Calu3 (cell line): ENCODE measurements around the gene CD300LB. TPM values are rescaled to one million over a fixed set of nuclear protein-coding genes. Genes with fewer than 3 reads are reported as not detected.
"Not testable (repeated sequence)": the region's sequence is repeated elsewhere in the genome, so short reads cannot be mapped to it uniquely, and the experiment has no call there.

Experiments used
- BruUV-seq: library from RNA; stranded (reverse); fragments of 400-500 nt; replicated peaks from 2 replicates; lab custom pipeline; 2021; lab: Mats Ljungman, UMichigan
- CTCF ChIA-PET: fragments of 300-600 bp; sonication (Branson Sonifier 250); formaldehyde crosslinking; loops from one replicate; lab custom pipeline; 2022; ENCODE audit warnings: antibody characterized with exemption; lab: Charles Lee
- DNase-seq: peaks from one replicate; pipeline ENCODE4 v3.0.0; 2022
- H3K27ac Mint-ChIP-seq: one replicate; pipeline ENCODE4 v1.8.0; 2022; ENCODE audit warnings: mixed read lengths; ENCODE audit not compliant: unreplicated experiment
- H3K27me3 Mint-ChIP-seq: one replicate; pipeline ENCODE4 v1.8.0; 2022; ENCODE audit warnings: mixed read lengths; ENCODE audit not compliant: unreplicated experiment
- H3K36me3 Mint-ChIP-seq: one replicate; pipeline ENCODE4 v1.8.0; 2022; ENCODE audit warnings: mild to moderate bottlenecking, moderate library complexity, mixed read lengths; ENCODE audit not compliant: insufficient read depth, unreplicated experiment
- H3K4me1 Mint-ChIP-seq: one replicate; pipeline ENCODE4 v1.8.0; 2022; ENCODE audit warnings: mild to moderate bottlenecking, low read depth, mixed read lengths; ENCODE audit not compliant: unreplicated experiment
- H3K4me3 Mint-ChIP-seq: one replicate; pipeline ENCODE4 v1.8.0; 2022; ENCODE audit warnings: mild to moderate bottlenecking, low read depth, moderate library complexity, mixed read lengths; ENCODE audit not compliant: unreplicated experiment
- H3K9me3 Mint-ChIP-seq: one replicate; pipeline ENCODE4 v1.8.0; 2022; ENCODE audit warnings: low read depth, mixed read lengths; ENCODE audit not compliant: unreplicated experiment
- intact Hi-C: fragments of 100-400 bp; cut with micrococcal nuclease; formaldehyde crosslinking; loops from one replicate; pipeline ENCODE4 v1.10.0; 2022; ENCODE audit not compliant: unreplicated experiment
- total RNA-seq: library from RNA; stranded (reverse); gene quantifications from 2 replicates; pipeline ENCODE4 v1.2.3, GENCODE V29; 2022
- TF ChIP-seq, protein P1 (sequence below): fragments of 200-600 bp; IDR thresholded peaks from one replicate; pipeline ENCODE4 v1.8.0; 2022; ENCODE audit warnings: antibody characterized with exemption; ENCODE audit not compliant: unreplicated experiment

CD300LB gene
- total RNA-seq, 1 experiment from 2014 or later = not detected

DNA sequence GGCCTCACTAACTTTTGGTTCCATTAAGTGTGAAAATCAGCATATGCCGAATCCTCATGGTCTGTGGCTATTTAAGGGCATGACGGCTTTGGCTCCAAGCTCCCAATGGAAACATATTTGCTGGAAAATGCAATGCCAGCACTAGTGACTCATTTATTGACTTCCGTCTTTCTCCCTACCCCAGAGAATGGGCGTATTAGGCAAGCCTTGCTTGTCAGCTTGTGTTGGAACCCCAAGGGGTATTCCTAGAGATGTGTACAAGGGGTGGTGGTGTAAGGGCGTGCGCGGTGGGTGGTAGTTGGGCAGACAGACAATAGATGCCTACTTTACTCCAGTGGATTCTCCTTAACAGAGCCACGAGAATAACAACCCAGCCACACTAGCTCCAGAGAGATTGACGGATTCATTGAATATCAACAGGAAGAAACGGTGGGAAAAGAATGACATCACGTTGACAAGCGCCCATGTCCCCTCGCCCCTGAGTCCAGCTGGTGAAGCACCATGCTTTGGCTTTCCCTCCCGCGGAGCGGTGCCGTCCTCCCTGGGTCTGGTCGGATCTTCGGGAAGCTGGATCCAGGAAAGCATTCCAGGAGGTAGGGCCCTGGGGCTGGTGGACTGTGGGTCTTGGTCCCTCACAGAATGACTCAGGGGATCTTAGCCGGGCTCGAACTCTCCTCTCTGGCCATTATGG, 10.3 kb downstream of the CD300LB start:
- BruUV-seq = no TSS peak
- Mint-ChIP-seq H3K27me3 (peaks cover 87% of the 10 kb centered on the region), H3K4me3 (no peak overlapping the region), H3K4me1 (no peaks in the 10 kb centered on the region), H3K27ac (no peak overlapping the region), H3K36me3 (peaks cover 4% of the 10 kb centered on the region), H3K9me3 (peaks cover 2% of the 10 kb centered on the region)
- TF ChIP-seq, protein P1, sequence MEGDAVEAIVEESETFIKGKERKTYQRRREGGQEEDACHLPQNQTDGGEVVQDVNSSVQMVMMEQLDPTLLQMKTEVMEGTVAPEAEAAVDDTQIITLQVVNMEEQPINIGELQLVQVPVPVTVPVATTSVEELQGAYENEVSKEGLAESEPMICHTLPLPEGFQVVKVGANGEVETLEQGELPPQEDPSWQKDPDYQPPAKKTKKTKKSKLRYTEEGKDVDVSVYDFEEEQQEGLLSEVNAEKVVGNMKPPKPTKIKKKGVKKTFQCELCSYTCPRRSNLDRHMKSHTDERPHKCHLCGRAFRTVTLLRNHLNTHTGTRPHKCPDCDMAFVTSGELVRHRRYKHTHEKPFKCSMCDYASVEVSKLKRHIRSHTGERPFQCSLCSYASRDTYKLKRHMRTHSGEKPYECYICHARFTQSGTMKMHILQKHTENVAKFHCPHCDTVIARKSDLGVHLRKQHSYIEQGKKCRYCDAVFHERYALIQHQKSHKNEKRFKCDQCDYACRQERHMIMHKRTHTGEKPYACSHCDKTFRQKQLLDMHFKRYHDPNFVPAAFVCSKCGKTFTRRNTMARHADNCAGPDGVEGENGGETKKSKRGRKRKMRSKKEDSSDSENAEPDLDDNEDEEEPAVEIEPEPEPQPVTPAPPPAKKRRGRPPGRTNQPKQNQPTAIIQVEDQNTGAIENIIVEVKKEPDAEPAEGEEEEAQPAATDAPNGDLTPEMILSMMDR = no peak
- intact Hi-C loops = no loop called here
- CTCF ChIA-PET = interaction anchor here (0.6 kb wide), 1 partner anchor 15 kb away, joined by 6 read pairs; no protein-coding TSS in a partner anchor
- DNase-seq = no peak

DNA sequence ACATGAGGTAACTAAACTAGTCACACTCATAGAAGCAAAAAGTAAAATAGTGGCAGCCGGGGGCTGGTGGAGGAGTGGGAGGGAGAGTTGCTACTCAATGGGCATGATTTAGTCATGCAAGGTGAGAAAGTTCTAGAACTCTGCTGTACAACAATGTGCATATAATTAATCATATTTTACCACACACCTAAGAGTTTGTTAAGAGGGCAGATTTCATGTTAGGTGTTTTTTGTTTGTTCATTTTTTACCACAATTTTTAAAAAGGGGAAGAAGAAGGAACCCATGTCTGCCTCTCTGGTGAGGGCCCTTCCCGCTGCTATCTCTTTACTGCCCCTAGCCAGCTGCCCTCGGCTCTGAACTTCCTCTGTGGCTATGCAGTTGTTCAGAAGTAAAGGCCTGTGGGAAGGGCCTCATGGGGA, 11.2 kb downstream of the CD300LB start:
- intact Hi-C loops = no loop called here
- Mint-ChIP-seq H3K27me3 (peaks cover 87% of the 10 kb centered on the region), H3K4me1 (no peaks in the 10 kb centered on the region), H3K4me3 (no peak overlapping the region), H3K36me3 (peaks cover 5% of the 10 kb centered on the region), H3K9me3 (peaks cover 2% of the 10 kb centered on the region), H3K27ac (no peak overlapping the region)
- CTCF ChIA-PET = interaction anchor here (0.6 kb wide), 1 partner anchor 16 kb away, joined by 6 read pairs; no protein-coding TSS in a partner anchor
- DNase-seq = no peak
- TF ChIP-seq, protein P1 = no peak
- BruUV-seq = no TSS peak

DNA sequence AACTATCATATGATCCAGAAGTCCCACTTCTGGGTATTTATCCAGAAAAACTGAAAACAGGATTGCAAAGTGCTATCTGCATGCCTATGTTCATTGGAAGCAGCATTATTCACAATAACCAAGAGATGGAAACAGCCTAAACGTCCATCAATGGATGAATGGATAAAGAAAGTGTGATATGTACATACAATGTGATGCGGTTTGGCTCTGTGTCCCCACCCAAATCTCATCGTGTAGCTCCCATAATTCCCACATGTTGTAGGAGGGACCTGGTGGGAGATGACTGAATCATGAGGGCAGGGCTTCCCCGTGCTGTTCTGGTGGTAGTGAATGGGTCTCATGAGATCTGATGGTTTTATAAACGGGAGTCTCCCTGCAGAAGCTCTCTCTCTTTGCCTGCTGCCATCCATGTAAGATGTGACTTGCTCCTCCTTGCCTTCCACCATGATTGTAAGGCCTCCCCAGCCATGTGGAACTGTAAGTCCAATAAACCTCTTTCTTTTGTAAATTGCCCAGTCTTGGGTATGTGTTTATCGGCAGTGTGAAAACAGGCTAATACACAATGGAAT, 12.8 kb downstream of the CD300LB start:
- peaks cover 87% of the 10 kb centered on the region for H3K27me3 Mint-ChIP-seq
- H3K4me3 Mint-ChIP-seq, BruUV-seq, H3K9me3 Mint-ChIP-seq, DNase-seq, H3K4me1 Mint-ChIP-seq, CTCF ChIA-PET, H3K27ac Mint-ChIP-seq, intact Hi-C loops: not testable (repeated sequence)
- peaks cover 20% of the 10 kb centered on the region for H3K36me3 Mint-ChIP-seq

- H3K27me3 Mint-ChIP-seq = peaks cover 87% of the 10 kb centered on the region
- H3K4me1 Mint-ChIP-seq = no peaks in the 10 kb centered on the region
- TF ChIP-seq, protein P1 = no peak
- no TSS peak for BruUV-seq
- intact Hi-C loops = no loop called here
- peaks cover 20% of the 10 kb centered on the region for H3K36me3 Mint-ChIP-seq
- no peak overlapping the region for H3K4me3 Mint-ChIP-seq
- H3K9me3 Mint-ChIP-seq = peaks cover 5% of the 10 kb centered on the region
- CTCF ChIA-PET = no interaction called here
- H3K27ac Mint-ChIP-seq = no peak overlapping the region
- no peak for DNase-seq
These were observed 14.5 kb downstream of the CD300LB start for GRCh38 chr17:74516561-74517328.
